ENCODE results near the gene MELTF. TPM values are rescaled to one million over a fixed set of nuclear protein-coding genes. Genes with fewer than 3 reads are reported as not detected.

MELTF gene
- total RNA-seq, 2 donors from 2014 or later: 3.1 to 6.7 TPM

GRCh38 chr3:196989721-196990262 lies 39.8 kb downstream of the MELTF start:
- TF ChIP-seq, protein P1, sequence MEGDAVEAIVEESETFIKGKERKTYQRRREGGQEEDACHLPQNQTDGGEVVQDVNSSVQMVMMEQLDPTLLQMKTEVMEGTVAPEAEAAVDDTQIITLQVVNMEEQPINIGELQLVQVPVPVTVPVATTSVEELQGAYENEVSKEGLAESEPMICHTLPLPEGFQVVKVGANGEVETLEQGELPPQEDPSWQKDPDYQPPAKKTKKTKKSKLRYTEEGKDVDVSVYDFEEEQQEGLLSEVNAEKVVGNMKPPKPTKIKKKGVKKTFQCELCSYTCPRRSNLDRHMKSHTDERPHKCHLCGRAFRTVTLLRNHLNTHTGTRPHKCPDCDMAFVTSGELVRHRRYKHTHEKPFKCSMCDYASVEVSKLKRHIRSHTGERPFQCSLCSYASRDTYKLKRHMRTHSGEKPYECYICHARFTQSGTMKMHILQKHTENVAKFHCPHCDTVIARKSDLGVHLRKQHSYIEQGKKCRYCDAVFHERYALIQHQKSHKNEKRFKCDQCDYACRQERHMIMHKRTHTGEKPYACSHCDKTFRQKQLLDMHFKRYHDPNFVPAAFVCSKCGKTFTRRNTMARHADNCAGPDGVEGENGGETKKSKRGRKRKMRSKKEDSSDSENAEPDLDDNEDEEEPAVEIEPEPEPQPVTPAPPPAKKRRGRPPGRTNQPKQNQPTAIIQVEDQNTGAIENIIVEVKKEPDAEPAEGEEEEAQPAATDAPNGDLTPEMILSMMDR (IDR thresholded peaks at IDR 0.05): no peak
- H3K9me3 ChIP-seq: no peaks in the 10 kb centered on the region
- DNase-seq (ENCODE audit: low spot score): no peak
- no peaks in the 10 kb centered on the region for H3K36me3 ChIP-seq
- peaks cover 0 to 13% of the 10 kb centered on the region in 2 donors for H3K4me1 ChIP-seq
- H3K27ac ChIP-seq: no peak overlapping the region
- no peaks in the 10 kb centered on the region for H3K27me3 ChIP-seq
- H3K4me3 ChIP-seq: no peak overlapping the region

DNA sequence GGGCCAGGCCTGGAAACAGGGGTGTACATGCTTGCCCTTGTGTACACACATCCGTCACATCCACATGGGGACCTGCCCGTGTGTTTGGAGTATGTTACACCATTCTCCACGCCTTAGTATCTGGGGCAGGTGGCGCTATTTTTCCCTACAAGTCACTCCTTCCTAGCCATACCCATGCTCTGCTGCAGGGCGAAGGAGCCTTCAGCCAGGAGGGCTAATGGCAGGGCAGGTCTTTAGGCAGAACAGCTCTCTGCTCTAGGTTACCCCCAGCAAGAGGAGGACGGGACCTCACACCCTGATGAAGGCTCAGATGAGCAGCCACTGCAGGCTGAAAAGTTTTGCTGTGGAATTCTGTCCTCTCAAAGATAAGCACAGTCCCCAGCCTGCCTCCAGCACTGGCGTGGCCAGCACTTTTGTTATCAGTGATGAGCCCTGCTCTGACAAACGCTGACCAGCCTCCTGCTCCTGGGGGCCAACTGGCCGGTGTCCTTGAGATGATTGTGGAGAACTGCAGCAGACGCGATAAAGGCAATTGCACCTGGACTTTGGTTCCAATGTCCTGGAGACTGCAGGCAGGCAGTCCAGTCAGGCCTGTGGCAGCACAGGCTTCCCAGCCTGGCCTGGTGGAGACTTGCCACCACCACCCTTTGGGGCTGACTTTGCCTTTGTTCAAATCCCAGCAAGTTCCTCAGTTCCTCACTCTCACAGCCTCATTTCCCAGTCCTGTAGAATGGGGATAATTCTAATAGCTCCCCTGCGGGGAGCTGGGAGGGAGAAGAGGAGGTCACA lies 41.2 kb downstream of the MELTF start:
- Histone ChIP-seq H3K4me3 (no peak overlapping the region), H3K9me3 (peaks cover 0 to 4% of the 10 kb centered on the region in 2 donors), H3K27me3 (no peaks in the 10 kb centered on the region), H3K36me3 (no peaks in the 10 kb centered on the region), H3K27ac (peak overlapping the region; percentile 7 to 31), H3K4me1 (peaks cover 0 to 13% of the 10 kb centered on the region in 2 donors)
- TF ChIP-seq, protein P1 (IDR thresholded peaks at IDR 0.05): no peak
- DNase-seq (ENCODE audit: low spot score): no peak

- TF ChIP-seq, protein P1 (IDR thresholded peaks at IDR 0.05): no peak
- no peak overlapping the region for H3K4me3 ChIP-seq
- no peak overlapping the region for H3K27ac ChIP-seq
- DNase-seq (ENCODE audit: low spot score): no peak
- no peaks in the 10 kb centered on the region for H3K36me3 ChIP-seq
- peaks cover 0 to 16% of the 10 kb centered on the region in 2 donors for H3K9me3 ChIP-seq
- H3K4me1 ChIP-seq: peaks cover 0 to 13% of the 10 kb centered on the region in 2 donors
- H3K27me3 ChIP-seq: no peaks in the 10 kb centered on the region
These were observed 42.6 kb downstream of the MELTF start for GRCh38 chr3:196987022-196987421.

DNA sequence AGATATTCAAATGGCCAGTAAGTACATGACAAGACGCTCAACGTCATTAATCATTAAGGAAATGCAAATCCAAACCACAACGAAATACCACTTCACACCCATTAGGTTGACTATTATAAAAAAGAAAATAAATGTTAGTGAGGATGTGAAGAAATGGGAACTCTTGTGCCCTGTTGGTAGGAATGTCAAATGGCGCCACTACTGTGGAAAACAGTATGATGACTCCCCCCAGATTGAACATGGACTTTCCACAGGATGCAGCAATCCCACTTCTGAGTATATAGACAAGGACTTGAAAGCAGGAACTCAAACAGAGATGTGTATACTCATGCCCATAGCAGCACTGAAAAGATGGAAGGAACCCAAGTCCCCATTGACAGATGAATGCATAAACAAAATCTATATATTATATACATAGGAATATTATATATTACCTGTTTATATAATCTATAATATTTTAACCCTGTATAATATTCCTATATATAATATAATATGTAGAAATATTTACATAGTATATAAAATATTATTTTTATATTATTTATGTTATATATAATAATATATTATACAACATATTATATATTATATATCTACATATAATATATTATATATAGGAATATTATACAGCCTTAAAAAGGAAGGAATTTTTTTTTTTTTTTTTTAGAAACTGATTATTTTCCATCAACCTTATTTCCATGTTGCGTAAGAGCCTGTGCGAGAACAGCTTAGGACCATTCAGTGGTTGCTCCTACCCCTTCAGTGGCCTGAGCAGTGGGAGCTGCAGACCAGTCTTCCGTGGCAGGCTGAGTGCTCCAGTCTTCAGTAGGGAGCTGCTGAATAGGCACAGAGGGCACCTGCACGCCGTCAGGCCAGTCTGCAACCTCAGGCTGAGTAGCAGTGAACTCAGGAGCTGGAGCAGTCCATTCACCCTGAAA lies 43.4 kb downstream of the MELTF start:
- no peak for DNase-seq (ENCODE audit: low spot score)
- Histone ChIP-seq H3K27ac (no peak overlapping the region), H3K9me3 (peaks cover 0 to 16% of the 10 kb centered on the region in 2 donors), H3K4me3 (no peak overlapping the region), H3K36me3 (no peaks in the 10 kb centered on the region), H3K4me1 (peaks cover 0 to 13% of the 10 kb centered on the region in 2 donors), H3K27me3 (no peaks in the 10 kb centered on the region)
- TF ChIP-seq, protein P1 (IDR thresholded peaks at IDR 0.05): no peak

DNA sequence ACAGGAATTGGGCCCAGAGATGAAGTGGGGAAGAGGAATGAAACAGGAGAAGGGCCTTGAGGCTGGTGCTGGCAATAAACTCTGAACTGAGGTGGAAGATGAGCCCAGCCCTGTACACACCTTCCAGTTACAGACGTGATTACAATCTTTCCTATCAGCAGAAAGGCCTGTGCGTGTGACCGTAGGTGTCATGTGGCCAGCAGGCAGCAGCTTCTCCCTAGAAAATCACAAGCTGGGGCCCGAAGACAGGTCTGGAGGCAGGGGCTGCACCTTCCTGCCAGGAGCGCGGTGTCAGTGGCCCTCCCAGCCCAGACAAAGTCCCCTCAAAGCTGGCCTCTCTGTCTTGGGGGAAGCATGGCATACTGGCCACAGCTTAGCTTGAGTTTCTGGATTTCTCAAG lies 44.3 kb downstream of the MELTF start:
- Histone ChIP-seq H3K27me3 (no peaks in the 10 kb centered on the region), H3K4me1 (peaks cover 0 to 13% of the 10 kb centered on the region in 2 donors), H3K9me3 (peaks cover 0 to 16% of the 10 kb centered on the region in 2 donors), H3K27ac (no peak overlapping the region), H3K36me3 (no peaks in the 10 kb centered on the region), H3K4me3 (no peak overlapping the region)
- TF ChIP-seq, protein P1 (IDR thresholded peaks at IDR 0.05): no peak
- DNase-seq (ENCODE audit: low spot score): no peak
